SK-N-SH treated with all-trans-retinoic acid at 6 μM for 48 hours (cell line): ENCODE measurements around the gene ANKDD1A.

Source experiments
- ATAC-seq: fragments of 200-7000 bp; cut with Tn5 transposase; 3 replicates; pipeline ENCODE4 v1.9.1; 2020; ENCODE audit warnings: mild to moderate bottlenecking, moderate library complexity
- ARNTL ChIP-seq: fragments of 450-650 bp; formaldehyde crosslinking; IDR thresholded peaks from 2 replicates; pipeline ENCODE4 v1.5.0; 2020; ENCODE audit warnings: low read depth, mild to moderate bottlenecking, moderate library complexity, borderline replicate concordance
- BACH2 ChIP-seq: fragments of 250-450 bp; sonication (Bioruptor Pico); IDR thresholded peaks from 2 replicates; pipeline ENCODE4 v1.9.0; 2021; ENCODE audit warnings: mild to moderate bottlenecking, borderline replicate concordance
- CSDC2 ChIP-seq: fragments of 250-450 bp; sonication (Bioruptor Pico); IDR thresholded peaks from 2 replicates; pipeline ENCODE4 v1.5.0; 2020; ENCODE audit warnings: mild to moderate bottlenecking, moderate library complexity
- ESRRG ChIP-seq: fragments of 250-450 bp; sonication (Bioruptor Pico); IDR thresholded peaks from 2 replicates; pipeline ENCODE4 v1.6.1; 2021; ENCODE audit warnings: mild to moderate bottlenecking
- GLIS3 ChIP-seq: fragments of 250-450 bp; sonication (Bioruptor Pico); IDR thresholded peaks from 2 replicates; pipeline ENCODE4 v1.5.0; 2020; ENCODE audit warnings: mild to moderate bottlenecking, moderate library complexity
- ISL1 ChIP-seq: fragments of 250-450 bp; sonication (Bioruptor Pico); IDR thresholded peaks from 2 replicates; pipeline ENCODE4 v2.1.2; 2022; ENCODE audit warnings: mild to moderate bottlenecking, moderate library complexity
- OSR1 ChIP-seq: fragments of 250-450 bp; sonication (Bioruptor Pico); IDR thresholded peaks from 2 replicates; pipeline ENCODE4 v1.8.0; 2022; ENCODE audit warnings: moderate library complexity, mild to moderate bottlenecking, inconsistent platforms
- POU6F1 ChIP-seq: fragments of 250-450 bp; sonication (Bioruptor Pico); IDR thresholded peaks from 2 replicates; pipeline ENCODE4 v1.8.0; 2021; ENCODE audit warnings: low read depth, mild to moderate bottlenecking, moderate library complexity, borderline replicate concordance
- RARB ChIP-seq: fragments of 250-450 bp; sonication (Bioruptor Pico); IDR thresholded peaks from 2 replicates; pipeline ENCODE4 v1.8.0; 2021; ENCODE audit warnings: mild to moderate bottlenecking, moderate library complexity
- SNAI2 ChIP-seq: fragments of 250-450 bp; sonication (Bioruptor Pico); IDR thresholded peaks from 2 replicates; pipeline ENCODE4 v1.5.0; 2020; ENCODE audit warnings: mild to moderate bottlenecking, moderate library complexity
- TCF4 ChIP-seq: fragments of 250-450 bp; sonication (Bioruptor Pico); IDR thresholded peaks from 2 replicates; pipeline ENCODE4 v1.8.0; 2021; ENCODE audit warnings: mild to moderate bottlenecking, moderate library complexity, borderline replicate concordance
- TOX ChIP-seq: fragments of 250-450 bp; sonication (Bioruptor Pico); IDR thresholded peaks from 2 replicates; pipeline ENCODE4 v1.8.0; 2021; ENCODE audit warnings: mild to moderate bottlenecking, moderate library complexity, borderline replicate concordance
- ZC3H10 ChIP-seq: fragments of 250-450 bp; sonication (Bioruptor Pico); IDR thresholded peaks from 2 replicates; pipeline ENCODE4 v1.5.1; 2021; ENCODE audit warnings: mild to moderate bottlenecking, moderate library complexity
- ZFP3 ChIP-seq: fragments of 250-450 bp; sonication (Bioruptor Pico); IDR thresholded peaks from 2 replicates; pipeline ENCODE4 v1.5.0; 2020; ENCODE audit warnings: mild to moderate bottlenecking, moderate library complexity
- ZFP30 ChIP-seq: fragments of 450-650 bp; formaldehyde crosslinking; IDR thresholded peaks from 2 replicates; pipeline ENCODE4 v1.5.0; 2022; ENCODE audit warnings: mild to moderate bottlenecking, moderate library complexity
- ZNF565 ChIP-seq: fragments of 450-650 bp; formaldehyde crosslinking; conservative IDR thresholded peaks from 2 replicates; pipeline ENCODE4 v1.5.0; 2020; ENCODE audit warnings: low read depth, mild to moderate bottlenecking, moderate library complexity
- ZNF8 ChIP-seq: fragments of 450-650 bp; formaldehyde crosslinking; IDR thresholded peaks from 2 replicates; pipeline ENCODE4 v1.5.0; 2020; ENCODE audit warnings: mild to moderate bottlenecking, moderate library complexity
- TF ChIP-seq, protein P1 (sequence below): fragments of 250-450 bp; sonication (Bioruptor Pico); IDR thresholded peaks from 2 replicates; pipeline ENCODE4 v1.5.0; 2020; ENCODE audit warnings: mild to moderate bottlenecking, moderate library complexity
- TF ChIP-seq, protein P2 (sequence below): fragments of 250-450 bp; sonication (Bioruptor Pico); IDR thresholded peaks from 2 replicates; pipeline ENCODE4 v1.8.0; 2020; ENCODE audit warnings: mild to moderate bottlenecking, moderate library complexity, borderline replicate concordance
- TF ChIP-seq, protein P3 (sequence below): fragments of 250-450 bp; sonication (Bioruptor Pico); IDR thresholded peaks from 2 replicates; pipeline ENCODE4 v1.5.1; 2020; ENCODE audit warnings: low read depth, mild to moderate bottlenecking, moderate library complexity

ANKDD1A gene

DNA sequence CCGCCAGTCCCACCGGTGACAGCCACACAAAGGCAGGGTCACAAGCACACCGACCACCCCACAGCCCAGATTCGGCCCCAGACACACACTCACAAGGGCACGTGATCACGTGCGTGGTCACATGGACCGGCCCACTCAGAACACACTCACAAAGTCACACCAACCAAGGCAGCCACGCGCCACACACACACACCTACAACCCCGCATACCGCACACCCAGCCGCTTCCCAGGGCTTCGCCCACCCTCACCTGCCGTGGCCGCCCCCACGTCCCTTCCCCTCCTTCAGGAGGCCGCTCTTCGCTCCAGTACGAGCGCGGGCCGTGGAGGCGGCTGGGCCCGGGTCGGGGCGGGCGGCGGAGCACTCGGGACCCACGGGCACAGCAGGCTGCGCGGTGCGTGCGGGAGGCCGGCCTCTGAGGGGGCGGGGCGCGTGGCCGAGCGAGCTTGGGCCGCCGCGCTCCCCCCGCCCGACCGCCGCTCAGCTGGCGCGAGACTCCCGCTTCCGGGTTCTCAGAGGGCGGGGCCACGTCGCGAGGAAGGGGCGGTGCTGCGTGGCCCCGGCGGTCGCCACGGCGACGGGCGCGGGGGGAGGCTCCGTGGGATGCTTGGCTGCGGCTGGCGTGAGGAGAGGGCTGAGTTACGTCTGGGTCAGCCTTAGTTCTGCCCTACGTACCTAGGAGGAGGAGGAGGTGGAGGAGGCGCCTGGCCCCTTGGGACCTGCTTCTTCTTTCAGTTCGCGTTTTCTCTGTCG, 77.9 kb downstream of the ANKDD1A start, which contains the start of gene SPG21:
Gene SPG21, minus strand, starts transcription at position 499 of the 752 bp plus-strand sequence. CDS start 6,345 bp downstream, outside the sequence.
- no peak for TF ChIP-seq OSR1 (CRISPR knock-in tag)
- TF ChIP-seq, protein P1, sequence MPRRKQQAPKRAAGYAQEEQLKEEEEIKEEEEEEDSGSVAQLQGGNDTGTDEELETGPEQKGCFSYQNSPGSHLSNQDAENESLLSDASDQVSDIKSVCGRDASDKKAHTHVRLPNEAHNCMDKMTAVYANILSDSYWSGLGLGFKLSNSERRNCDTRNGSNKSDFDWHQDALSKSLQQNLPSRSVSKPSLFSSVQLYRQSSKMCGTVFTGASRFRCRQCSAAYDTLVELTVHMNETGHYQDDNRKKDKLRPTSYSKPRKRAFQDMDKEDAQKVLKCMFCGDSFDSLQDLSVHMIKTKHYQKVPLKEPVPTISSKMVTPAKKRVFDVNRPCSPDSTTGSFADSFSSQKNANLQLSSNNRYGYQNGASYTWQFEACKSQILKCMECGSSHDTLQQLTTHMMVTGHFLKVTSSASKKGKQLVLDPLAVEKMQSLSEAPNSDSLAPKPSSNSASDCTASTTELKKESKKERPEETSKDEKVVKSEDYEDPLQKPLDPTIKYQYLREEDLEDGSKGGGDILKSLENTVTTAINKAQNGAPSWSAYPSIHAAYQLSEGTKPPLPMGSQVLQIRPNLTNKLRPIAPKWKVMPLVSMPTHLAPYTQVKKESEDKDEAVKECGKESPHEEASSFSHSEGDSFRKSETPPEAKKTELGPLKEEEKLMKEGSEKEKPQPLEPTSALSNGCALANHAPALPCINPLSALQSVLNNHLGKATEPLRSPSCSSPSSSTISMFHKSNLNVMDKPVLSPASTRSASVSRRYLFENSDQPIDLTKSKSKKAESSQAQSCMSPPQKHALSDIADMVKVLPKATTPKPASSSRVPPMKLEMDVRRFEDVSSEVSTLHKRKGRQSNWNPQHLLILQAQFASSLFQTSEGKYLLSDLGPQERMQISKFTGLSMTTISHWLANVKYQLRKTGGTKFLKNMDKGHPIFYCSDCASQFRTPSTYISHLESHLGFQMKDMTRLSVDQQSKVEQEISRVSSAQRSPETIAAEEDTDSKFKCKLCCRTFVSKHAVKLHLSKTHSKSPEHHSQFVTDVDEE (CRISPR knock-in tag), result peak; percentile 46; the same call in 1 of the 2 replicates
- TF ChIP-seq TOX, result no peak
- 0 out of 2 replicates have a peak, but pooled peaks have one; percentile 35 for TF ChIP-seq GLIS3
- TF ChIP-seq ZFP3, result 0 out of 2 replicates have a peak, but pooled peaks have one; percentile 18
- no peak for TF ChIP-seq ZC3H10
- peak; percentile 95 for ATAC-seq

DNA sequence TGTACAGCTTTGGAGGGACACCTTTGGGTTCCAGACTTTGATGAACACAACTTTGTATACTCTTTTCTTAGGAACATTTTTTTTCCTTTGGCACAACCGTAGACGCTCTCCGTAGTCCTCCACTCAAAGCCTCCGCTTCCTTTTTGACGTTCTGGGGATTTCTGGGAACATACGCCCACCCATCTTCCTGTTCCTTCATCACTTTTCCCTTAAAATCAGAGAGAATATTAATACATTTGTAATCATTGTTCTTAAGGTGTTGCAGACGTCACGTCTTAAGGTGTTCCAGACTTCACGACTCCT, 78.4 kb downstream of the ANKDD1A start:
- peak; percentile 34; the same call in 2 of the 3 replicates for ATAC-seq
- TF ChIP-seq ESRRG (CRISPR knock-in tag) (no peak), RARB (CRISPR knock-in tag) (no peak), ISL1 (CRISPR knock-in tag) (no peak), ZFP3 (no peak), ZNF8 (CRISPR knock-in tag) (no peak), TCF4 (CRISPR knock-in tag) (no peak), ZNF565 (CRISPR knock-in tag) (no peak), POU6F1 (CRISPR knock-in tag) (no peak), CSDC2 (CRISPR knock-in tag) (no peak), GLIS3 (no peak), ZFP30 (CRISPR knock-in tag) (no peak), ARNTL (CRISPR knock-in tag) (no peak), BACH2 (no peak), SNAI2 (CRISPR knock-in tag) (no peak), ZC3H10 (no peak)
- TF ChIP-seq, protein P2, sequence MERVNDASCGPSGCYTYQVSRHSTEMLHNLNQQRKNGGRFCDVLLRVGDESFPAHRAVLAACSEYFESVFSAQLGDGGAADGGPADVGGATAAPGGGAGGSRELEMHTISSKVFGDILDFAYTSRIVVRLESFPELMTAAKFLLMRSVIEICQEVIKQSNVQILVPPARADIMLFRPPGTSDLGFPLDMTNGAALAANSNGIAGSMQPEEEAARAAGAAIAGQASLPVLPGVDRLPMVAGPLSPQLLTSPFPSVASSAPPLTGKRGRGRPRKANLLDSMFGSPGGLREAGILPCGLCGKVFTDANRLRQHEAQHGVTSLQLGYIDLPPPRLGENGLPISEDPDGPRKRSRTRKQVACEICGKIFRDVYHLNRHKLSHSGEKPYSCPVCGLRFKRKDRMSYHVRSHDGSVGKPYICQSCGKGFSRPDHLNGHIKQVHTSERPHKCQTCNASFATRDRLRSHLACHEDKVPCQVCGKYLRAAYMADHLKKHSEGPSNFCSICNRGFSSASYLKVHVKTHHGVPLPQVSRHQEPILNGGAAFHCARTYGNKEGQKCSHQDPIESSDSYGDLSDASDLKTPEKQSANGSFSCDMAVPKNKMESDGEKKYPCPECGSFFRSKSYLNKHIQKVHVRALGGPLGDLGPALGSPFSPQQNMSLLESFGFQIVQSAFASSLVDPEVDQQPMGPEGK (CRISPR knock-in tag), result no peak
- TF ChIP-seq, protein P1 (CRISPR knock-in tag), result no peak
- TF ChIP-seq, protein P3, sequence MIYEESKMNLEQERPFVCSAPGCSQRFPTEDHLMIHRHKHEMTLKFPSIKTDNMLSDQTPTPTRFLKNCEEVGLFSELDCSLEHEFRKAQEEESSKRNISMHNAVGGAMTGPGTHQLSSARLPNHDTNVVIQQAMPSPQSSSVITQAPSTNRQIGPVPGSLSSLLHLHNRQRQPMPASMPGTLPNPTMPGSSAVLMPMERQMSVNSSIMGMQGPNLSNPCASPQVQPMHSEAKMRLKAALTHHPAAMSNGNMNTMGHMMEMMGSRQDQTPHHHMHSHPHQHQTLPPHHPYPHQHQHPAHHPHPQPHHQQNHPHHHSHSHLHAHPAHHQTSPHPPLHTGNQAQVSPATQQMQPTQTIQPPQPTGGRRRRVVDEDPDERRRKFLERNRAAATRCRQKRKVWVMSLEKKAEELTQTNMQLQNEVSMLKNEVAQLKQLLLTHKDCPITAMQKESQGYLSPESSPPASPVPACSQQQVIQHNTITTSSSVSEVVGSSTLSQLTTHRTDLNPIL (CRISPR knock-in tag), result no peak
